HG03095 (cell line): ENCODE data around the gene SV2C.
"Not testable (repeated sequence)": the region's sequence is repeated elsewhere in the genome, so short reads cannot be mapped to it uniquely, and the experiment has no call there.

Experiments
- ATAC-seq: cut with Tn5 transposase; IDR thresholded peaks from one replicate; pipeline ENCODE4 v1.9.1; 2021; ENCODE audit warnings: moderate library complexity; ENCODE audit not compliant: unreplicated experiment

Gene SV2C

DNA sequence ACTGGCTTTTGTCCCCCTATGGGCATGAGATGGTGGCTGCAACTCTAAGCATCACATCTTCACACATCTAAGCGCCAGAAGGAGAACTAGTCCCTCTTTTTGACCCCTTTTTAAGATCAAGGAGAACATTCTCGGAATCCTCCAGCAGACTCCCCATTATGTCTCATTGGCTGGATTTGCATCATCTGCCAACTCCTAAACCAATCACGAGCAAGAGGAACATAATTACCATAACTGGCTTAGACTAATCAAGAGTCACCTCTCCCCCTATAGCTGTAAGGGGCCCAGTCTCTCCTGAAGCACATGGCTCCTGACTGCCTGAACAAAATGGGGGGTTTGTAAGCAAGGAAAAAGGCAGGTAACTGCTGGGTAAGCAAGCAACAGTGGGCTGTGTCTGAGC lies 251.4 kb downstream of the SV2C start:
- ATAC-seq = no peak

DNA sequence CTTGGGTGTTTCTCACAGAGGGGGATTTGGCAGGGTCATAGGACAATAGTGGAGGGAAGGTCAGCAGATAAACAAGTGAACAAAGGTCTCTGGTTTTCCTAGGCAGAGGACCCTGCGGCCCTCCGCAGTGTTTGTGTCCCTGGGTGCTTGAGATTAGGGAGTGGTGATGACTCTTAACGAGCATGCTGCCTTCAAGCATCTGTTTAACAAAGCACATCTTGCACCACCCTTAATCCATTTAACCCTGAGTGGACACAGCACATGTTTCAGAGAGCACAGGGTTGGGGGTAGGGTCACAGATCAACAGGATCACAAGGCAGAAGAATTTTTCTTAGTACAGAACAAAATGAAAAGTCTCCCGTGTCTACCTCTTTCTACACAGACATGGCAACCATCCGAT lies 252.3 kb downstream of the SV2C start:
- not testable (repeated sequence) for ATAC-seq

DNA sequence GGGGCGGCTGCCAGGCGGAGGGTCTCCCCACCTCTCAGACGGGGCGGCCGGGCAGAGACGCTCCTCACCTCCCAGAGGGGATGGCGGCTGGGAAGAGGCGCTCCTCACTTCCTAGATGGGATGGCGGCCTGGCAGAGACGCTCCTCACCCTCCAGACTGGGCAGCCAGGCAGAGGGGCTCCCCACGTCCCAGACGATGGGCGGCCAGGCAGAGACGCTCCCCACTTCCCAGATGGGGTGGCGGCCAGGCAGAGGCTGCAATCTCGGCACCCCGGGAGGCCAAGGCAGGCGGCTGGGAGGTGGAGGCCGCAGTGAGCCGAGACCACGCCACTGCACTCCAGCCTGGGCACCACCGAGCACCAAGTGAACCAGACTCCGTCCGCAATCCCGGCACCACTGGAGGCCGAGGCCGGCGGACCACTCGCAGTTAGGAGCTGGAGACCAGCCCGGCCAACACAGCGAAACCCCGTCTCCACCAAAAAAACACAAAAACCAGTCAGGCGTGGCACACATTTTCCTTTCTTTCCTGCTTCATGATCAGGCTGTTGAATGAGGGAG lies 253.1 kb downstream of the SV2C start:
- not testable (repeated sequence) for ATAC-seq

DNA sequence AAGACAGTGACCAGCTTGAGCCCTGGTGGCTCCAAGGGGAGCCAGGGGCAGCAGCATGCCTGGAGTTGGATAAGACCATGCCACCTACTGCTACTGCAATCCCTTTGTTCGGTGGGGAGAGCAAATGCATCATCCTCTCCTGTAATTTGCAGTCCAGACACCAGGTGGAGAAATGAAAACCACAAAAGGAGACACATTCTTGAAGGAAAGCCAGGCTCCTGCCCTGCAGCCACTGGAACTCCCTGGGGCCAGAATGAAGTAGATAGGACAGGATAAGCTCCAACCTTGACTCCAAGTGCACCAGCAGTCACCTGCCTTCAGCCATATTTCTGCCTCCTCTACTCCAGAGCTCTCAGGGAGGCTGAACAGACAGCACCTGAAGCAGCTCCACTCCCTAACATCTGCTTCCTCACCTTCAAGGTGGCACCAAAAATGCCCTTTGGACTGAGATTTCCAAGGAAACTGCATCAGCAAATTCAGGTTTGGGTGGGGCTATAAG lies 254.8 kb downstream of the SV2C start:
- ATAC-seq = peak; percentile 78

DNA sequence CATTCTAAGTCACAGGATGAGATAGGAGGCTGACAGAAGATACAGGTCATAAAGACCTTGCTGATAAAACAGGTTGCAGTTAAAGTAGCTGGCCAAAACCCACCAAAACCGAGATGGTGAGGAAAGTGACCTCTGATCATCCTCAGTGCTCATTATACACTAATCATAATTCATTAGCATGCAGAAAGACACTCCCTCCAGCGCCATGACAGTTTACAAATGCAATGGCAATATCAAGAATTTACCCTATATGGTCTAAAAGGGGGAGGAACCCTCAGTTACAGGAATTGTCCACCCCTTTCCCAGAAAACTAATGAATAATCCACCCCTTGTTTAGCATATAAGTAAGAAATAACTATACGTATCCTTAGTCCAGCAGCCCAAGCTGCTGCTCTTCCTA lies 256.7 kb downstream of the SV2C start:
- no peak for ATAC-seq

DNA sequence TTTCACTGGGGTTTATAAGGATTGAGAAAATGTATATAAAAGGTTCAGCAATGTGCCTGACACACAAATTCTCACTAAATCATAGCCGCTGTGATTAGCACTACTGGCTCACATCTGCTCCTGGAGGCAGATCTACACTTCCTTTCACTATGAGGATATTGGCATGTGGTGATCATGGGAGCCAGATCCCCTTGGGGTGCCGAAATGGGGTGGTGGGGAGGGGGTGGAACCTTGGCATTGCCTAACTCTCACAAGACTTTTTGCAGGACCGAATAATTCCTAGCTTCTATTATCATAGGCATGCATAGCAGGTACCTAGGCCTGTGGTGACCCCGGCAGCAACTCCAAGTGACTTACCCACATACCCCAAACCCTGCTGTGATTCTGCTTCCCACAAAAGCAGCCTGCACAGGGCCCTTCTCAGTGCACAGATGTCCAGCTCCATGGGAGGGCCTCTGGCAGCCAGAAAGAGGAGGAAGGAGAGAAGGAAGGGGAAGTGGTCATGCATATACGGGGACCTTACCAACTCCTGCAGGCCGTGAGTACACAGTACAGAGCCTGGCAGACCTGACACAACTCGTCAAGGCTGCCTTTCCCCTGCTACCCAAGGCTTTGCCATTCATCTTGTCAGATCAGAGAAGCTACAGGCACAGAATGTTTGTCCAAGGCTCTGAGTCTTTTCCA lies 258.6 kb downstream of the SV2C start:
- ATAC-seq = no peak

DNA sequence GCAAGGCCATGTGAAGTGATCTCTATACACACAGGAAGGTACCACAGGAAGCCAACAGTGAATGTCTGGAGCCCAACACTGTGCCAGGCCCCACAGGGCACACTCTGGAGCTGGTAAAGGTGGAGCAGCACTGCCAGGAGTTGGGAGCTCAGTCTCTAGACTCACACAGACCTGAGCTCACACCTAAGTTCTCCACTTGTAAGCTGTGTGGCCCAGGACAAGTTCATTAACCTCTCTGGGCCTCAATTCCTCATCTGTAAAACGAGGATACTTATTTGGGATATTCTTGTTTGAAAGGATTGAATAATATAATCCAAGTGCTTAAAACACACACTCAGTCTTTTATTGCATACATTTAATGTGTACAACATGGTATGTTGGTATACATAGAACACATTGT lies 259.3 kb downstream of the SV2C start:
- no peak for ATAC-seq

DNA sequence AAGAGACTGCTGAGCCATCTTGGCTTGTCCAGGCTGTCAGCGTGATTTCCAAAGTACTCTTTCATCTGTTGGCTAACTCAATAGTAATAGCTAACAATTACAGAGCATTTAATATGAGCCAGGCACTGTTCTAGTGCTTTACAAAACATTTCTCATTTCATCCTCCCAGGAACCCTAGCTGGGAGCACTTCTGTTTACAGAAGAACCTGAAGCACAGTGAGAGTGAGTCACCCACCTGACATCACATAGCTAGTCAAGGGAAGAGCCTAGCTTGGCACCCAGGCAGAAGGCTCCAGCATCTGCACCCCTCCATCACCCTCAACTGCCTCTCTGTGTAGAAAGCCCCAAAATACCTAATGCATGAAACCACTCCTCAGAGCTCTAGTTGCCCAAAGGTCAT lies 262.4 kb downstream of the SV2C start:
- no peak for ATAC-seq

DNA sequence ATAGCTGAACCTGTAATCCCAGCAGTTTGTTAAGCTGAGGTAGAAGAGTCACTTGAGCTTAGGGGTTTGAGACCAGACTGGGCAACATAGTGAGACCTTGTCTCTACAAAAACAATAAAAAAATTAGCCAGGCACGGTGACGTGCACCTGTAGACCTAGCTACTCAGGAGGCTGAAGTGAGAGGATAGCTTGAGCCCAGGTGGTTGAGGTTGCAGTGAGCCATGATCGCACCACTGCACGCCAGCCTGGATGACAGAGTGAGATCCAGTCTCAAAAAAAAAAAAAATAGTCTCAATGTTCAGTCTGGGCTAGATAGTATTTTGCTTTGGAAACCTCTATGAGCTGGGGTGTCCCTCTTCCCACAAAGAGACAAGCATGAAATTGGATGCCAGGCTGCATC lies 268.0 kb downstream of the SV2C start:
- ATAC-seq = peak; percentile 20

DNA sequence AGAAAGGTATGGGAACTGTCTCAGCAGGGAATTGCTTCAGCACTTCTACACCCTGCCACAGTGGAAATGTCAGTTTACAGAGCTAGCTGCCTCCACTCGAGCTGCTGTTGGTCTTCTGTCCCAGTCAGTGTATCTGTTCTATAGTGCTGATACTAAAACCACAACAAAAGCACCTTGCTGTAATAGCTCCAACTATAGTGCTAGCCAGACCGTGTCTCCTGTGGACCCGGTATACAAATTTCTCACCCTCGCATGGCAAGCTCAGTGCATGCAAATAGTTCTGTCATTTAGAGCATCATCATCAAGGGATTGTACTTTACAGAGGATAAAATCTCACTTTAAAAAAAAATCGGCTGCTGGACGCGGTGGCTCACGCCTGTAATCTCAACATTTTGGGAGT lies 268.4 kb downstream of the SV2C start:
- ATAC-seq = peak; percentile 99

DNA sequence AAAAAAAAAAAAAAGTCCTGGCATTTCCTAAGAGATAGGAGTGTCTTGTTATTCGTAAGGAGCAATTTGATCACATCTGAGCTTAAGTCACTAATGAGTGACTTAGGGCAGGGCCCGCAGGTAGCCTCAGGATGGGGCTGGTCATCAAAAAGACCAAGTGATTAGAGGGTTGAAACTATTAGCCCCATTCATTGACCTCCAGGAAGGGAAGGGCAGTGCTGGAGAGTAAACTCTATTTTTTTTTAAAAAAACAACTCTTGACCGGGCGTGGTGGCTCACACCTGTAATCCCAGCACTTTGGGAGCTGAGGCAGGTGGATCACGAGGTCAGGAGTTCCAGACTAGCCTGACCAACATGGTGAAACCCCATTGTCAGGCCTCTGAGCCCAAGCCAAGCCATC lies 273.7 kb downstream of the SV2C start:
- ATAC-seq = no peak

DNA sequence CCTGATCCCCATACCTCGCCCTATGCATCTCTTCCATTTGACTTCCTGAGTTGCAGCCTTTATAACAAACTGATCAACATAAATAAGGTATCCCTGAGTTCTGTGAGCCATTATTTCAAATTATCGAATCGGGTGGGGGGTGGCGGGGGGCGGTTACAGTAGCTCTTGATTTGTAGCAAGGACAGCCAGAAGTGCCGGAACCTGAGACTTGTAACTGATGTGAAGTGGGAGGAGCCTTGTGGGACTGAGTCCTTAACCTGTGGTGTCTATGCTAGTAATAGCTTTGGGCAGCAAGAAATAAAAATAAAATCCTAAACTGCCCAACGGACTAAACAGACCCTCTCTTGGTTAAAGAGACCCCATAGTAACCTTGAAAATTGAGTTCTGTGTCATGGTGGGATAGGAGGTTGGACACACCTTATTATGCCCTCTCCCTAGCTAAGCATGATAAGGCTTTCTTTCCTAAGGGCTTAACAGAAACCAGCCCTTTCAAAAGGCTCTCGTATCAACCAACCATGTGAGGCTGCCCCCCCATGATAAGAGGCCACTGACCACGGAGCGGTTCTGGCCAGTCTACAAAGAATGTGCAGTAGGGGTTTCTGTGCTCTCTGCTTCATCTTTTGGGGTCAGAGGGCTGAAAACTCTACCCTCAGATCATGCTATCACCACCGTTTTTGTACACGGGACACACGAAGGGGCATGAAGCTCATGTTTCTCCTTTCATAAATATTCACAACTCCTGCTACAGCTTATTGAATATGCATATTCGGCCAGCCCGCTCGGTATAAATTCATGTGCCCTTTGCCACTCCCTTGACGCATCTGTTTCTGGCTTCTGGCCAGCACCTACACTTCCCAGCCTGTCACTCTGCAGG lies 280.4 kb downstream of the SV2C start:
- no peak for ATAC-seq

DNA sequence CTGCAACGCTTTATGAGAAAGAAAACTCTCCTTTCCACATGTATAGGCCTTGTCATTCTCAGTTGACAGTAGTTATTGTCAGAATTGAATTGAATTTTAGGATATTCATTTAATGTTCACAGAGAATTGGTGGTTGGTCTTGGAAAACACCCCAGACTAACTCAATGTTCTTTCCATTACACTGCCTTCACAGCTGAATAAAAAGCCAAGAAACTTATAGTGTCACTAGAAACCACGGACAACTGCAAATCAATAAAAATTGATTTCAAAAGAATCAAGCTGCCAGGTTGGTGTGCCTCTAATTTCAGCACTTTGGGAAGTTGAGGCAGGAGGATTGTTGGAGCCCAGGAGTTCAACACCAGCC lies 281.0 kb downstream of the SV2C start:
- ATAC-seq = no peak

DNA sequence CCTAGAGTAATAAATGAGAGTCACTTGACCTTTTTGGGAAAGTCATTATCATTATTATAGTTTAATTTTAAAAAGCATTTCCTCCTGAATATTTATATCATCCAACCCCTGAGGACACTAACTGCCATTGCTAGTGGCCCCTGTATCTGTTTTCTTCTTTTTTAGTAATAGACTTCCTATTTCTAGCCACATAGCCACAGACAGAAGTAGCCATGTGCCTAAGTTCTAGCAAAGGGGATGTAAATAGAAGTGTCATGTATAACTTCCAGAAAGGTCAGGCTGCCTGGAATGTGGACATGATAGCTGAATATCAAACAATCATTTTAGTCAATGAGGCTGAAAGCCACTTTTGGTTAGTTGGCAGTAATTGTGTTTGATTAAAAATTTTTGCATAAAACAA lies 282.4 kb downstream of the SV2C start:
- no peak for ATAC-seq

DNA sequence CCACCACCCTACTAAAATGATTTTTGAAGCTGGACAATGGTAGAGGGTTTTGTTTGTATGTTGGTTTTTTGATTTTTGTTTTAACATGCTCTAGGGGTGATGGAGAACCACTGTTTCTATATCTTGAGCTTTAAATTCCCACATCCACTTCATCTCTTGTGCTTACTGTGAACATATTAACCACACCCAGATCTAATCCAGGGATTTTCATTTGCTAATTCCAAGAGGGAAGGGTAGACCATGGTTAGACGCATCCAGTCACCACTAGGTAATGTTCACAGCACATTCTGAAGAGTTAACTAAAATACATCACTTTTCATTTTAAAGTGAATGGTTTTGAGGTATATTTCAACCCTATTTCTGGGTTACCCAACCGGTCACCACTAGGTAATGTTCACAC lies 283.4 kb downstream of the SV2C start:
- no peak for ATAC-seq

DNA sequence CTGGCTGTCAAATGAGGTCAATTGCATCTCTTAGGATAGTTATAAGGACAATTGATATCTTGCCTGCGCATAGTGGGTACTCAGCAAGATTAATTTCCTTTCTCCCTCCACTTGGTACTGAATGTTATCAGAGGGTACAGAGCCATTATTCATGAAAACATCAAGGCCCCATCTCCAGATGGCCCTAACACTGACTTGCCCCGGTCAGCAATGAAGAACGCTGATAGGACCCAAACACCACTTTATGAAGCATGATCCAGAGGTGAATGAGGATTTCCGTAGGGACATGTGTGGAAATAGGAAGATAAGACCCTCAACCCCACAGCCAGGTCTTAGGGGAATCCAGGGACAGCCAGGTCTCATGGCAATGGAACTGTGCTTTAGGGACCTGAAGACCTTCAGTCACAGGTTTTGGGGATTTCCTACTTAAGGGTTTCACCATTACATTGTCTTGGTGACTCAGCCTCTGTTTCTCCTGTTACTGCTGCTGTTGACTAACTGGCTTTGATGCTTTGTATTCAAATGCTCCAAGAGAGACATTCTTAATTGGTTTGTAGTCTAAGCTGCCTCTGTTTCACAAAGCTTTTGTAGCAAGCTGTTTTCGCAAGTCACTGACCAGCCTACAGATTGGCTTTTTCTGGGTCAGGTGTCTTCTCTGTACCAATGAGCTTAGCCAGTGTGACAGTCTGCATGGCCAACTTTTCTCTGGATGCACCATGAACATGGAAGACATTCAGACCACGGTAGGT lies 284.6 kb downstream of the SV2C start:
- peak; percentile 56 for ATAC-seq

DNA sequence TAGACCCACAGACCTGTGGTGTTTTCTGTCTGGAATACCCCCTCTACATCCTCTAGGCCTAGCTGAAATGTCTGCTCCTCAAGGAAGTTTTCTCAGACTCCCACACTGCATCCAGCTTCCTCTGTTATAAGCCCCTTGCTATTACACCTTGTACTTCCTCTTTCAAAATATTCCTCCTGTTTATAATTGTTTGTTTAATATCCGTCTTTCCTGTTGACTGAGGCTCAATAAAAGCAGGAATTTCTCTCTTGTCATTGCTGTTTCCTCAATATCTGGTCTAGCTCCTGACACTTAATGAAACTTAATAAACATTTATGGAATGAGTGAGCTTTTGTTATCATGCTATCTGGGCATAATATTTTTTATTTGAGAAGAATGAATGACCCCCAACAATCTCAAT lies 285.8 kb downstream of the SV2C start:
- ATAC-seq = no peak

DNA sequence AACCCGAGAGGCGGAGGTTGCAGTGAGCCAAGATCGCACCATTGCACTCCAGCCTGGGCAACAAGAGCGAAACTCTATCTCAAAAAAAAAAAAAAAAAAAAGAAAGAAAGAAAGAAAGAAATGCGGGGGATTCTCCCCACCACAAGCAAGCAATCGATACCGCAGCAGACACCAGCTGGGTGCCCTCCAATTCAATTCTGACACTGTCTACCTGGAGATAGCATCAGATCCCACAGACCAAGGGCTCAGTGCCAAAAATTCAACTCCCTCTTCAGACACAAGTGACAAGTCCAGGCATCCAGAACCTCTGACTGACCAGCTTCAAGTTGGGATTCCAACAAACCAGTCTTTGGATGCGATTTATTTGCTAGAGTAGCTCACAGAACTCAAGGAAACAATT lies 286.5 kb downstream of the SV2C start:
- ATAC-seq = not testable (repeated sequence)

DNA sequence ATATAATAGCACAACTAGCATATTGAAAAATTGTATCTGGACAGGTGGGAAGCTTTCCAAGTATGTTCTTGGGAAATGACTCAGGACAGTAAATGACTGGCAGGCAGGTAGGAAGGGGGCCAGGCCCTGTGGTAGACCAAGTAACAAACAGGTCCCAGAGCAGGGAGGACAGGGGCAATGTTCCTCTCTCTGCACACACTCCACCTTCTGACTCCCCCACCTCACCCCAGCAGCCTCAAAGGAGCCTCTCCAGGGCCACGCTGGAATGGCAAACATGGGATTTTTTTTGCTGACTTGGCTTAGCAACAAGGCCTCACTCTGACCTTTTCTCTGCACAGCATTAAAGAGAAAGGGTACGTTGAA lies 288.8 kb downstream of the SV2C start:
- no peak for ATAC-seq

DNA sequence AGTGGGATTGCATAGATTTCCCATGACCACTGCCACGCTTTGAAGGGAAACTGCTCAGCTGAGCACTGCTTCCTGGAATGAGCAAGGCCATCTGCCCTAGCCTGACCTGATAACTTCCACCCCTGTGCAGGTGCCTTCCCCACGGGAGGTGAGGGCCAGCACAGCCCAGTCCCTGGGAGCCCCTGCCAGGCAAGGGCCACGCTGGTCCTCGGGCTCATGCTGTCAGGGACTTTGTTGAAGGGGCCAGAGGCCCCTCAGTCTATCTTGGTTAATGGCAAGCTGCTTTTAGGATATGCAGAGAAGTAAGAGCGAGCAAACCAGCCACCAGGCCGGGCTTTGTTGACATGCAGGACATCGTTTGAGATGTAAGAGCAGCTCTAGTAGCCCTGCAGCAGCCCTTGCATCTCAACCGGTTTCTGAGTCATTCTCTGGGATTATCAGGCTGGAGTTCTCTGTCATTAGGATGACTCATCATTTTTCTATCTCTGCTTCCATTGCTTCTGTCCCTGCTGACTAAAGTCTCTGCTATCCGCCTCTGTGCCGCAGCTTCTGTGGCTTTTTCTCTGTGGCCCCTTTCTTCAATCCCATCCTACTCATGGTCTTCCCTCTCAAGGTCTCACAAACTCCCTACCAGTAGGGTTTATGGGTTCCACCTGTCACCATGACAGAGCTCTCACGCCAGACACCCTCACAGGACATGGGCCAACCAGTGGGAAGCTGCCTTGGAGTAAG lies 289.3 kb downstream of the SV2C start:
- no peak for ATAC-seq
